ENCODE results near the gene ELN.

GRCh38 chr7:74103219-74103772, 75.3 kb downstream of the ELN start:
- TF ChIP-seq CTCF (conservative IDR thresholded peaks at IDR 0.05; ENCODE audit: low read depth, low read length) (no peak), USF2 (IDR thresholded peaks at IDR 0.05; ENCODE audit: low read depth, low read length) (no peak)

Measured in IMR-90 (cell line).